Measurements from ENCODE around the gene PCBP3. TPM values are rescaled to one million over a fixed set of nuclear protein-coding genes. Genes with fewer than 3 reads are reported as not detected.

The PCBP3 gene
- total and polyA plus RNA-seq, 2 of the 8 experiments (the other 6 are each of a cell fraction or from before 2014, with no cell fraction given), result 3.5 to 6.3 TPM

GRCh38 chr21:45618287-45618686, 25.2 kb upstream of the PCBP3 start:
- peaks cover 0 to 2% of the 10 kb centered on the region in 2 experiments for H4K20me1 ChIP-seq (replicated peaks in 1 of 2; ENCODE audit: control insufficient read depth in 1 of 2, insufficient read depth in 2 of 2, low read length in 2 of 2)
- no peak overlapping the region for H3K27ac ChIP-seq (ENCODE audit: low read depth, low read length)
- WGBS, 2 experiments (ENCODE audit: extremely low coverage in 1 of 2, insufficient coverage in 1 of 2, insufficient read length in 1 of 2, insufficient replicate concordance in 2 of 2, low coverage in 1 of 2, low lambda C conversion rate in 2 of 2, missing lambda C conversion rate in 1 of 2), result 87% methylated on average over 13 of the region's 13 CpGs; no CpG with 5 or more reads in 1 of the 2 experiments
- no peak overlapping the region for H2BK12ac ChIP-seq (ENCODE audit: low read depth, low read length)
- no peaks in the 10 kb centered on the region for H3K36me3 ChIP-seq (ENCODE audit: control insufficient read depth in 2 of 4, insufficient read depth in 4 of 4, low read length in 3 of 4)
- no peak overlapping the region for H3K23ac ChIP-seq (ENCODE audit: insufficient read length)
- H2AFZ ChIP-seq (ENCODE audit: low read length), result no peak overlapping the region
- DNase-seq (ENCODE audit: low read depth in 1 of 2, low spot score in 2 of 2), result no peak
- H2BK20ac ChIP-seq (ENCODE audit: low read length), result no peak overlapping the region
- H3K9me3 ChIP-seq (ENCODE audit: insufficient read depth in 2 of 2, low read depth in 1 of 2, low read length in 1 of 2), result no peaks in the 10 kb centered on the region
- H3K4me3 ChIP-seq (ENCODE audit: extremely low read depth in 1 of 4, insufficient read depth in 2 of 4, low read depth in 3 of 4, low read length in 4 of 4), result no peak overlapping the region
- no peak for FAIRE-seq
- no peaks in the 10 kb centered on the region; a peak in 1 of 7 replicates for H3K27me3 ChIP-seq (replicated peaks in 1 of 4; ENCODE audit: control insufficient read depth in 3 of 4, extremely low read depth in 1 of 4, insufficient read depth in 3 of 4, low read length in 3 of 4)
- no peaks in the 10 kb centered on the region for H3K79me2 ChIP-seq (ENCODE audit: control insufficient read depth in 1 of 2, insufficient read depth in 2 of 2, low read length in 2 of 2)
- no peak overlapping the region for H2BK15ac ChIP-seq (ENCODE audit: low read length)
- H2BK5ac ChIP-seq (ENCODE audit: low read depth, low read length), result no peak overlapping the region
- TF ChIP-seq GTF2F1 (IDR thresholded peaks at IDR 0.05; ENCODE audit: borderline replicate concordance, low read depth, low read length), result no peak
- TF ChIP-seq ZNF274 (IDR thresholded peaks at IDR 0.05; ENCODE audit: borderline replicate concordance, extremely low read depth, low read length), result no peak
- no peak for TF ChIP-seq BRCA1 (IDR thresholded peaks at IDR 0.05; ENCODE audit: low read depth, low read length)
- no peak for TF ChIP-seq POU5F1 (IDR thresholded peaks at IDR 0.05; ENCODE audit: low read depth, low read length)
- TF ChIP-seq, protein P1, sequence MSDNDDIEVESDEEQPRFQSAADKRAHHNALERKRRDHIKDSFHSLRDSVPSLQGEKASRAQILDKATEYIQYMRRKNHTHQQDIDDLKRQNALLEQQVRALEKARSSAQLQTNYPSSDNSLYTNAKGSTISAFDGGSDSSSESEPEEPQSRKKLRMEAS (IDR thresholded peaks at IDR 0.05), result no peak
- no peak for TF ChIP-seq JUND (IDR thresholded peaks at IDR 0.05; ENCODE audit: low read length)
- no peak for TF ChIP-seq CBX5 (IDR thresholded peaks at IDR 0.05; ENCODE audit: low read depth, low read length)
- TF ChIP-seq HDAC6 (IDR thresholded peaks at IDR 0.05; ENCODE audit: low read depth, low read length), result no peak
- no peak for TF ChIP-seq SUZ12 (IDR thresholded peaks at IDR 0.05; ENCODE audit: low read length)
- TF ChIP-seq EZH2 (IDR thresholded peaks at IDR 0.05; ENCODE audit: low read depth, low read length, severe bottlenecking), result no peak
- no peak for TF ChIP-seq KDM1A (IDR thresholded peaks at IDR 0.05; ENCODE audit: borderline replicate concordance, low read length)
- TF ChIP-seq RBBP5 (IDR thresholded peaks at IDR 0.05; ENCODE audit: borderline replicate concordance, low read depth, low read length), result no peak
- no peak for TF ChIP-seq TEAD4 (IDR thresholded peaks at IDR 0.05; ENCODE audit: low read depth, low read length)
- TF ChIP-seq CREB1 (IDR thresholded peaks at IDR 0.05), result no peak
- no peak for TF ChIP-seq BCL11A (IDR thresholded peaks at IDR 0.05; ENCODE audit: low read depth in 2 of 2, low read length in 2 of 2)
- POLR2A ChIA-PET (ENCODE audit: partially characterized antibody), result no interaction called here
- no peaks in the 10 kb centered on the region for H3K79me1 ChIP-seq (ENCODE audit: low read depth, low read length)
- no peaks in the 10 kb centered on the region for H3K23me2 ChIP-seq (ENCODE audit: low read depth, low read length)
- H4K91ac ChIP-seq (replicated peaks; ENCODE audit: insufficient read length, low read length), result no peak overlapping the region
- H3K4ac ChIP-seq (replicated peaks; ENCODE audit: insufficient read length, low read depth, low read length), result no peak overlapping the region
- H3K4me2 ChIP-seq (ENCODE audit: insufficient read depth in 1 of 2, low read depth in 2 of 2, low read length in 2 of 2), result no peak overlapping the region
- H3K4me1 ChIP-seq (replicated peaks in 1 of 4; ENCODE audit: control insufficient read depth in 3 of 4, insufficient read depth in 4 of 4, low read length in 3 of 4), result peaks cover 0 to 2% (median 0%) of the 10 kb centered on the region in 4 experiments; a peak in 1 of 7 replicates
- H4K5ac ChIP-seq (ENCODE audit: insufficient read length, low read depth, low read length), result no peak overlapping the region
- CTCF ChIA-PET (ENCODE audit: partially characterized antibody), result interaction anchor here (0.8 to 1.5 kb wide), 2 partner anchors 13 to 22 kb away, joined by 3 to 4 read pairs; no protein-coding TSS in a partner anchor
- H3K9ac ChIP-seq (replicated peaks in 1 of 4; ENCODE audit: extremely low read depth in 1 of 4, low read depth in 3 of 4, low read length in 3 of 4), result no peak overlapping the region; a peak in 1 of 7 replicates
- H3K14ac ChIP-seq (ENCODE audit: insufficient read length), result no peak overlapping the region
- no peak overlapping the region for H4K8ac ChIP-seq (ENCODE audit: extremely low read depth, insufficient read depth, low read length)
- H2AK5ac ChIP-seq (ENCODE audit: low read depth, low read length), result no peak overlapping the region
- H3K18ac ChIP-seq (ENCODE audit: extremely low read depth, low read length), result no peak overlapping the region
- H3K56ac ChIP-seq (replicated peaks; ENCODE audit: insufficient read length, low read depth, low read length), result no peak overlapping the region
- H2BK120ac ChIP-seq (replicated peaks; ENCODE audit: low read depth, low read length), result no peak overlapping the region
